GM18909 (cell line): ENCODE measurements around the gene CALCOCO1.
"Not testable (repeated sequence)": the region's sequence is repeated elsewhere in the genome, so short reads cannot be mapped to it uniquely, and the experiment has no call there.

Experiments used
- ATAC-seq: cut with Tn5 transposase; IDR thresholded peaks from one replicate; pipeline ENCODE4 v1.9.1; 2021; ENCODE audit warnings: mild to moderate bottlenecking; ENCODE audit not compliant: unreplicated experiment, poor library complexity

Gene CALCOCO1

DNA sequence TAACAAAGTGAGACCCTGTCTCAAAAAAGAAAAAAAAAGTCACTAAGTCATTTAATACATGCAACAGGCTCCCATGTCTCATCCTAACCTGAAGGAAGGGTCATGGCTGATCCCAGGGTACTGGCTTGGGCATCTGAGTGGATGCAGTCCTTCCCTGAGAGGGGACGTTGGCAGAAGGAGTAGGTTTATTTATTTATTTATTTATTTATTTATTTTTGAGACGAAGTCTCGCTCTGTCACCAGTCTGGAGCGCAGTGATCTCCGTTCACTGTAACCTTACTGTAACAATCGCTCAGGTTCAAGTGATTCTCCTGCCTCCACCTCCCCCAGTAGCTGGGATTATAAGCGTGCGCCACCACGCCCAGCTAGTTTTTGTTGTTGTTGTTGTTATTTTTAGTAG, 7.2 kb upstream of the CALCOCO1 start:
- ATAC-seq, result no peak

DNA sequence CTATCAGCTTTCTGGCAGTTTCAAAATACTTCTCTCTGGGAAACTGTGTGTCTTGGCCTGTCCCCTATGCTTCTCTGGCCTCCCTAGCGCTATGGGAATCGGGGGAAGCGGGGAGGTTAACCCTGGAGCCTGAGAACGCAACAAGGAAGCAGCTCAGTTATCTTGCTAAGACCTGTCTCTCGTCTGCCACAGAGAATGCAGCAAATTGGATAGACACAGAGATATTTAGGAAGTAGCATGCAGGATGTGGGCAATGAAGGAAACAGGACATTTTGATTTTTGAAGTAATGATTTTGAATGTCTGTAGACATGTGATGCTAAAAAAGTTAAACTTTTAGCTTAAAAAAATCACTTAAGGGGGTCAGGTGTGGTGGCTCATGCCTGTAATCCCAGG, 6.6 kb upstream of the CALCOCO1 start:
- no peak for ATAC-seq

DNA sequence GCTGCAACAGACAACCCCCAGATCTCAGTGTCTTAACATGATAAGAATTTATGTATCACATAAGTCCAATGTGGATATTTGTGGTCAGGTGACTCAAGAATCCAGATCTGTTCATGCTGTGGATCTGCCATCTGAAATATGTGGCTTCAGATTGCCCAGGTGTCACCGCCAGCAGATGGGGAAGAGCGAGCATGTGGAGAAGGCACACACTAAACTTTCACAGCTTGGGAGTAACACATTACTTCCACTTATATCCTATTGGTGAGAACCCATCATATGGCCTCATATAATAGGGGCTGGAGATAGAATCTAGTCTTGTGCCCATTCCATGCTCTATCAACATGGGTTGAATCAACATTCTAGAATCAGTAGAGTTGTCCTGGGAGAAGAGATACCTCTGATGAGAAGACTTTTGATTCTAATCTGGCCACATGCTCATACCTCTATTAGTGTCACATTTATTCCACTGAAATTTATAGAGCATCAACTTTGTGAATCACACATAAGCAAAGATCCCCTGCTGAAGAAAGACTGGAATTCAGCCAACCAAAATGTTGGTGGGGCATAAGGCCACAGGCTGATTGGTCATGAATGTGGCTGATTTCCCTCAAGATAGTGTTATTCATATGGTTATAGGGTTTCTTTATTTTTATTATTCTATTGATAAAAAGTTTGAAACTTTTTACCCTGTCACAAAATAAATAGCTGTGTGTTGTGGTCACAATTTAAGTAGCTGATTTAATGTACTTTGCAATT, 6.0 kb upstream of the CALCOCO1 start:
- no peak for ATAC-seq

DNA sequence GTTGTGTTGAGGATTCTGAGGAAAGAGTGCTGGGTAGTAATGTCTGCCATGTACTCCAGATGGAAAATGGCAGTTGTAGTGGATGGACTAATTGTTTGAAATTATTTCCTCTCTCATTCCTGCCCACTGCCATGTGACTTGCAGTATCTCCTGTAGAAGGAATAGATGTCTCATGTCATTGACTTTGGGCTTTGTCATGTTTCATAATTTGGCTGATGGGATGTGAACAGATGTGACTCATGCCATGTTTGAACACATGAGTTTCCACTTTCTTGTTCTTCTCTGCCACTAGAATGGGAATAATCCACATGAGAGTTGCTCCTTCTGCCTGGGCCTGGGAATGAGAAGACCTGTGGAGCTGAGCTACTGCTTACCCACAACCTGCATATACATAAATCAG, 2.4 kb upstream of the CALCOCO1 start:
- no peak for ATAC-seq

DNA sequence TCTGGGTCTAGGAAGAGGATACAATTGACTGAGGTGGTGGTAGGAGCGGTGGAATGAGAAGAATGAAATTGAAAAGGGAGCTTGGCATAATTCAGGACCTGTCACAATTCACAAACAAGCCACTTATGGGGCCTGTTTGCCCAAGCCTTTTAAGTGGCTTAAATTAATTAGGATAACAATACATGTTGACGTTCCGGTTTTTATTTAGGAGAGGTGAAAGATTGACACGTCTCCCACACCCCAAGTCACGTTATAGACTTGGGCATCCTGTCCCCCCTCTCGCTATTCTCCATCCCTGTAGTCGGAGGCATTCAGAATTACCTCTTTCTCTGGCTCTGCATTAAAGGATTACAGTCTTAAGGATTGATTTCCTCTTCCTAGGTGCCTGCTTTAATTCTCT, 954 bp upstream of the CALCOCO1 start:
- no peak for ATAC-seq

DNA sequence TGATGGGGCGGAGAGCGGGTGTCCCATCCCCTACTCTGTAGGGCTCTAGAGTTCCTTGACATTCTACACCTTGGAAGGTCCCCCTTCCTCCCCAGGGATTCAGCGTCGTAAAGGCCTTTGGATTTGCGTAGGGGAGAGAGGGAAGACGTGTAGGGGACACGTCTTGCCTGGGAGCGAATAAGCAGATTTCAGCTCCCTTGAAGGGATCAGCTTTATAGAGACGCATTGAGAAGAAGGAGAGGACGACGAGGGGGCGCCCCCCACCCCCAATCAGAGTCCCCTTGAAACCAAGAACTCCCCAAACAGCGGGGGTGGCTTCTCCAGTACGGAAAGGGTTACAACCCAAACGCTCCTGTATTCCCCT, 324 bp downstream of the CALCOCO1 start:
- no peak for ATAC-seq

DNA sequence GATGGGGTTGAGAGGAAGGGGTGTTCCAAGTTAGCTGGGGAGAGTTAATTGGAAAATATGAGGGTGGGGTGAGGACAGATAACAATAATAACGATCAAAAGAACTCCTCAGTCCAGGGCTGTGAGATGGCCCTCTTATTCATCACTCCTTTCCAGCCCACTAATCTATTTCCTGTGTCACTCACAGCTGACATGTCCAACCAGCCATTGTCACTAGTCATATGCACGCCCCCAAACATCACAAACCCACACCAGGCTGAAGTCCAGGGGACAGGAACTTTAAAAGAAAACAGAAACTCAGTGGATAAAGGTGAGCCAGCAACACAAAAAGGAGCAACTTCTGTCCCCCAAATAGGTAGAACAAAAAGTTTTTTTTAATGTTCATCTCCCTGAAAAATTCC, 911 bp downstream of the CALCOCO1 start:
- no peak for ATAC-seq

DNA sequence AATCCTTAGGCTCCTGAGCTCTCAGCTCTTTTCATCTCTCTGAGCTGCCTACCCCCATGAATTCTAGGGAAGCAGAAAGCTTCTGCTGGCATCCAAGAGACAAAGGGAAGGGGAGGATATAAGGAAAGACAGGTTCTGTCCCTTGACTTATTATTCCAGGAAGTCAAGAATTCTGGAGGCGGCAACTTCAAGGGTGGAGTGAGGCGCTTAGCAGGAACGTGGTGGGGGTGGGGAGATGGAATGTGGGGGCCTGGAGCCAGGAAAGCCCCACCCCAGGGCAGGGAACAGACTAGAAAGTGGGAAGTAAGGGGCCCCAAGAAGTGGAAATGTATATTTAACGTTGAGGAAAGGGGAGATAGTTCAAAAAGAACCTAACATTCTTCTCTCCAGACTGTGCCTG, 1.4 kb downstream of the CALCOCO1 start:
- no peak for ATAC-seq

DNA sequence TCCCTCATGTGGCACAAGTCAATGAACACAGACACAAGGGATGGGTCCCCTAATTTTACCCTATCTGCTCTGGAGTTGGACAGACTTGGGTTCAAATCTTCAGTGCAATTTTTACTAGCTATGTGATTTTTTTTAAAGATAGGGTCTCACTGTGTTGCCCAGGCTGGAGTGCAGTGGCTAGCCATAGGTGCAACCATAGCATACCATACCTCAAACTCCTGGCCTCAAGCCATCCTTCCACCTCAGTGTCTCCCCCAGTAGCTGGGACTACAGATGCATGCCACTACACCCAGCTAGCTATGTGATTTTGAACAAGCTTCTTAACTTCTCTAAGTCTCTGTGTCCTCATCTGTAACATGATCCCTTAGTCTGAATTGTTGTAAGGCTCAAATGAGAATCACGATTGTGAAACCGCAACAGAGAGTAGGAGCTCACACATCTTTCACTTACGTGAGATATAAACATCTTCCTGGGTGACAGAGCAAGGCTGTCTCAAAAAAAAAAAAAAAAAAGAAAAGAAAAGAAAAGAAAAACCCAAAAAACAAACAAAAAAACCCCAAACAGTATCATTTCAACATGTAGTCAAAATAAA, 4.7 kb downstream of the CALCOCO1 start:
- ATAC-seq, result no peak

DNA sequence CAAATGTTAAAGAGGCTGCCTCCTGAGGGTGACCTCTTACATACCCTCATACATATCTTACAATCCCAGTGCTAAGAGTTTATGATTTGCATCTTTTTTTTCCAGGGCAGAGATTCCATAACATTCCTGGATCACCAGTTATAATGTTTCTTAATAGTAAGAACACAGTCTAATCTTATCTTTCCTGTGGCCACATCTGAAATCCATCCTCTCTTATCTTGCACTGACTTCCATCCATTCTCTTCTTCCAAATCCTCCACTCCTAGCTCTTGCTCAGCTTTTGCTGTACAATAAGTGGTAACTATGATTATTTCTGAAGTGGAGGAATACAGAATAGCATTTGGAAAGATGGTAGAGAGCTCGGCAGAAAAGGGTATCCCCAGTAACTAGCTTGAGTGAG, 6.3 kb downstream of the CALCOCO1 start:
- ATAC-seq, result no peak

DNA sequence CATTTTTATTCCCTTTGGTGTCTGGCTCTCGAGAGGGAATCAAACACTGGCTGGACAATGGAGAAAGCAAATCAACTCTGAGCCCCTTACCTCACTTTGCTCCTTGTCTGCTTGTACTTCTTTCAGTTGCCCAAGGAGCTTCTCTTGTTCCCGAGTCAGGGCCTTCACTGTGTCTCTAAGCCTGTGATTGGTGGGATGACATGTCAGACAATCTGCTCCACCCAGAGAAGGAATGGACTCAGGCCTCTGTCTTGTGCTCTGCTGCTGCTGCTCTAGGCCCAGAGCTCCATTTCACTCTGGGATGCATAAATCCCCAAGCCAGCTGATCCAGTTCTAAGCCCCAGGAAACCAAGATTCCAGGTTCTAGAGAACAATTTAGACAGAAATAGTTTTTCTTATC, 7.6 kb downstream of the CALCOCO1 start:
- no peak for ATAC-seq

DNA sequence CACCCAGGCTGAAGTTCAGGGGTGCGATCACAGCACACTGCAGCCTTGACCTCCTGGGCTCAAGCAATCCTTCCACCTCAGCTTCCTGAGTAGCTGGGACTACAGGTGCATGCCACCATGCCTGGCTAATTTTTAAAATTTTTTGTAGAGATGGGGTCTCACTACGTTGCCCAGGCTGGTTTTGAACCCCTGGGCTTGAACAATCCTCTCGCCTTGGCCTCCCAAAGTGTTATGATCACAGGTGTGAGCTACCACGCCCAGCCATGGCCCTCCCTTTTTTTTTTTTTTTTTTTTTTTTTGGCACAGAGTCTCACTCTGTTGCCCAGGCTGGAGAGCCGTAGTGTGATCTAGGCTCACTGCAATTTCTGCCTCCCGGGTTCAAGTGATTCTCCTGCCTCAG, 8.7 kb downstream of the CALCOCO1 start:
- ATAC-seq, result not testable (repeated sequence)

DNA sequence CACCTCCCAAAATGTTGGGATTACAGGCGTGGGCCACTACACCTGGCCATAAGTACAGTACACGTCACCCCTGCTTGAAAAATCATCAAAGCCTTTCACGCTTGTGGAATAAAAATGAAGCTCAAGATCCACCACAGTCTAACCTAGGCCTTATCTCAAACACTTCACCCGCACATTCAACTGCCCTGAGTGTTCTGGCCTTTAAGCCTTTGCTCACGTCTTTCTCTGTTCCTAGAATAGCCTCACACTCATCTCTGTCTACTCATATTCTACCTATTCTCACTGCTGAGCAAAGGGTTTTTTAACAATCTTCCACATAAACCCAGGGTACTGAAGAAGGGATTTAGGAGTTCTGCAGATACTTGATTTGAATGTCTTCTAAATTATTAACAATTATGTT, 9.9 kb downstream of the CALCOCO1 start:
- ATAC-seq, result no peak

DNA sequence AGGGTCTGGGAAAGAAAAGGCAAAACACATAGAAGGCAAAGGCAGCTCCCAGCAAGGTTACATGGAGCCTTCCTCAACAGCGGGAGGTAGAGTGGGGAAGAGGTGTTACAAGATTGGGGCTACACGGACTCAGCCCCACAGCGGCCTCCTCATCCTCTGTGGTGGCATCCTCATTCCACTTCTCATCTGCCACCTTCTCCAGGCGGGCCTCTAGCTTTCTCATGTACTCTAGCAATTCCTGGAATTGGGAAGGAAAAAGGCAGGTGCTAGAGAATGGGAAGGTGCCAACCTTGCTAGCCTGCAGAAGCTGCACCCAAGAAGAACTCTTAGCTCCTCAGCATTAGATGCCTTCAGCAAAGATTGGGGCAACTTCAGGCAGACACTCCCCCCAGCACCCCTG, 13.2 kb downstream of the CALCOCO1 start:
- no peak for ATAC-seq

DNA sequence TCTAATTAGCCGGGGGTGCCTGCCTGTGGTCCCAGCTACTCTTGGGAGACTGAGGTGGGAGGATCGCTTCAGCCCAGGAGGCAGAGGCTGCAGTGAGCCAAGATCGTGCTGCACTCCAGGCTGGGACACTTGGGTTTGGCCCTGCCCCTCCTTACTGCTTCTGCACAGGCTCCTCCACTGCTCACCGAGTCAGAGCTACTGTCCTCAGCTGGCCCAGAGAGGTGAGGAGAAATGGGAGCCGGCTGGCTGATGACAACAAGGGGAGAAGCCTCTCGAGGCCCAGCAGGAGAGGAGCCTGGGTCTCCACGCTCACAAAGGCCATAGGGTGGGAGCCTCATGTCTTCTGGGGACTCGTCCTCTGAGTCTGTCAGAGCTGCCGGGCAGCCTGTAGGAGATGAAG, 13.7 kb downstream of the CALCOCO1 start:
- ATAC-seq, result no peak

DNA sequence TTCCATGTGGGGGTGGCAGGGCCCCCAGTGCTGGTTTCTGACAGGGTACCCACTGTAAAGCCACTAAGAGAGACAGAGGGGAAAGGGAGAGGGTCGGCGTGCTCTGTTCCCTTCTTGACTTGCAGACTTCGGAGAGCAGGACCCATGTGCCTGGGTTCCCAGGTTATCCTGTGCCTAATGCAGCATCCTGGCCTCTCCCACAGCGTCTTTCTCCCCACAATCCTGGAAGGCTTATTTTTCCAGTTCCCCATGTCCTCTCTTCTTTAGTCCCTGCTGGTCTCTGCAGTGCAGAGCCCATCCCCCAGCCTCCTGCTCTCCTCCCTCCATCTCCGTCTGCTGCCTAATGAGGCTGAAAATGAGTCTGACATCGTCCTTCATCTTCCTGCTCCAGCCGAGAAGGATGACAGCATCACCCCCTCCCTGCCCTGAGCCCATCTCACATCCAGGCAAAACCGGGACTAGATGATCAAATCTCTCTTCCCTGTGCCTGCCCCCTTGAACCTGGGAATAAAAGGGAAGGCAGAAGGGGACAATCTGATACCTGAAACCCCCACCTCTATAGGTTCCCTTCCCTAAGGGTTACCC, 15.1 kb downstream of the CALCOCO1 start:
- no peak for ATAC-seq

DNA sequence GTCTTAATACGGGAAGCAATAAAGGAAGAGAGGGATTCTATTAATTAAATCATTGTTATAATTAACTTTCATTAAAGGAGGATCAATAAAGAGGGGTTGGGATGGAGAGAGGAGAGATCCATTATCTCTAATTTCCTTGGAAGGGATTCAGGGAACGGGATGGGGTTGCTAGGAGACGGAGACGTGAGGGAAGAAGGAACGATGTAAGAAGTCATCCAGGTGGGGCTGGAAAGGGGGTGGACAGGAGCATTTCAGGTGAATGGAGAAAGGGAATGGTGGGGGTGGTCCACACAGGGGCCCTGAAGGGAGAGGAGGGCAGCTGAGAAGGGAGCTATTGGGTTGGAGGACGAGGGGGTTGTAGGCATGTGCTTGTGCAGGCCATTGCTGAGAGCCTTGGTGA, 17.2 kb downstream of the CALCOCO1 start:
- no peak for ATAC-seq

DNA sequence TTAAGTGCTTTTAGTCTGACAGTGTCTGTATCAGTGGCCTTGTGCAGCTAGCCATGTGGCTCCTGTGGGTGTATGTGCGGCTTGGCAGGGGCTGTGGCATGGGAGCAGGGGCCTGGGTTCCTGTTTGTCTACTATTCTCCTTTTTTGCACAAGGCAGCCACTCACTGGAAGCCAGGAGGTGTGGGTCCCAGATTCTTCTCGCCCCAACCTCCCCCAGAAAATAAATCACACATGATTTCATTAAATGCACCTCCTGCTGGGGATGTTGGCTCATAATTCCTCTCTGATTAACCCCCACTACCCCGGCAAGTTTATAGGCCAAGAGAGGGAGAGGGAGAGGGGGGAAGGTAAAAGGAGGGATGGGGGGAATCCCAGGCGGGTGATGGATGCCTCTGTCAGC, 17.6 kb downstream of the CALCOCO1 start:
- ATAC-seq, result no peak

DNA sequence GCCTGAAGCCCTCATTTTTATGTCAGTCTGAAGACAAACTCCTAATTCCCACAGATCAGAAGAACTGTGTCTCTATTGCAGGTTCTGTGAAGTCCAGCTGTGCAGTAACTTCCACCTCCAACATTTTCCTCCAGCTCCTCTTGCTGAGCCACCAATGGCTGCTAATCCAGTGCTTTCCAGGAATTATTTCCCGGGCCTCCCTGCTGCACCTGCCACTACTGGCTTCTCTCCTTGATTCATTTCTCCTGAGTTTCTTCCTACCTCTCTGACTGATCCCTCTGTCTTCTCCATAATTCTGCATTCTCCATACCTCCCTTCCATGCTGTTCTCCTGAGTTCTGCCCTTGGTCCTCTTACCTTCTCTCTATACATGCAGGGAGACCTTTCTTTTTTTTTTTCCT, 21.2 kb downstream of the CALCOCO1 start:
- ATAC-seq, result no peak

DNA sequence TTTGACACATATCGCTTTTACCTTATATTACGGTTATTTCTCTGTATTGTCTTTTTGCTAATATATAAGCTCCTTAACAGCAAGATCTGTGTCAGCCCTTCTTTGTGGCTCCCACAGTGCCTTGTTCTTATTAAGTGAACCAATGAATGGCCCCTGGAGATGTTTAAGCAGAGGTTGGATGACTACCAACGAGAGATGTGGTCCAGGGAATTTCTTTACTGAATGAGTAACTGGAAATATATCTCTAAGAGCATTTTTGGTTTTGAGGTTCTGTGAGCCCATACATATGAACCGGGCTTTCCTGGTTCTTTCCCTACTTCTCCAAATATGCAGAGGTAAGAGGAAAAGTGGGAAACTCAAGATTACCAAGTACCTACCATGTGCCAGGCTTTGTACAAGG, 23.5 kb downstream of the CALCOCO1 start:
- ATAC-seq, result no peak

DNA sequence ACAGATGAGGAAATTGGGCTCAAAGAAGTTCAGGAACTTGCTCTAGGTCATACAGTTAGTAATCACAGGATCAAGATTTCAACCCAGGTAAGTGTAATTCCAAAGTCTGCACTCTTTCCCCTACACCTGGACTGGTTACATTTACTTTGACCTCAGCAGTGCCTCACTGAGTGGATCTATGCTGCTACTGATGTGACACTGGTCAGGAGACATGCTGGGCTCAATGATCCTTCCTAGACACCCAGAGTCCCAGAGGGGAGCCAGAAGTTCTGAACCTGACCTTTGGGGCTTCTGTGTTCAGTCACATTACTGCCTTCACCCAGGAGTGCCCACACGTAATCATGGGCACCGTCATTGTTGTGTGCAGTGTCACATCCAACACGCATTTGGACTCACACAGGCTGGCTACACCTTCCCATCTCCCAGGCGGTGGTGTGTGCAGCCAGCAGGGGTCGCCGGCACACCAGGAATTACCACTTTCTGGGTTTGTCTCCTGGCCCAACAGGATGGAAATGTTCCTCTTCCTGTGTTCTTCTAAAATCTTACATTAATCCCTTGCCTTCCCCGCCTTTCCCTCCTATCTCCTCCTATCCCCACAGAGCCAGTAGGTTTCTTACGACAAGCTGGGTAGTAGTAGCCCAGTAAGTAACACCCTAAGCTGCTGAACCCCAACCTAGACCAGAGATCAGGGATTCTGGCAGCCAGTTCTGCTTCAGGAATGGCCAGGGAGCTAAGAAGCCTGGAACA, 25.6 kb downstream of the CALCOCO1 start:
- peak; percentile 58 for ATAC-seq
